Amniotic epithelial cell (primary cell): ENCODE measurements around the gene DYRK1A.

ENCODE experiments used
- DNase-seq: peaks from one replicate; pipeline ENCODE4 v3.0.0-alpha.2; 2010; ENCODE audit warnings: low read depth

Gene DYRK1A

DNA sequence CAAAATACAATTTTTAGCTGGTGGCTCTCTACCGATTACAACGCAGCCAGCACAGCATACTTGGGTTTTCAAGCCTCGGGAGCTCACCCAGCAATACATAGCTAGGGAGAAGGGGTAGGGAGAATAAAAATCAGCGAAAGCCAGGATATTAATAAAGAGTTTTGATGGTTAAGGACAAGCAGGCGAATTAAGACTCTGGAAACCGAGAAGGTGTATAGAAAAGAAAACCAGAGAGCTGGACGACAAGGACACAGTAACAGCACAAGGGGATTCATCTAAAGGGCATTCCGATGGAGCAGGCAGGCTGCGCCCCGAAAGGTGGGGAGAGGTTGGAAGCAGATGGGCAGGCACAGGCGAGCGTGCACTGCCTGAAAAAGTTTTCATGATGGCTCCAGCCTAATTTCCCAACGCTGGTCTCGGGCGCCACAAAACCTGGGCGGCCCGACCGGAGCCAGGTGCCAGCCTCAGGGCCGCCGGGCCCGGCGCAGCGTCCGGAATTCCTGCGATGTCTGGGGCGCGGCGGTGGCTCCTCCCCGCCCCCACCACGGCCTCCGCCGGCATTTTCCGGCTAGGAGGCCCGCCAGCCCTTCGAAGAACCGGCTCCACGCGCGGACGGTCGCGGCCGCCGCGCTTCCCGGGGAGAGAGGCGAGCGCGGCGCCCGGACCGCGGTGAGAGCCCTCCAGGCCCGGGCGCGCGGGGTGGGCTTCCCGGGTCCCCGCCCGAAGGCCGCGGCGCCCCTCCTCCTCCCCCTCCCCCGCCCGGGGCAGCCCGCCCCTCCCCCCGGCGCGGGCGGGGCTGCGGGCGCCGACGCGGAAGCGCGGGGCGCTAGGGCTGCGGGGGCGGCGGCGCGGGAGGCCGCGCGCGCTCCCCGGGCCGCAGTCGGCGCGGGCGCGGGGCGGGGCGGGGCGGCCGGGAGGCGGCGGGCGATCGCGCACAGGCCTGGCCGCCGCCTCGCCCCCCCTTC is 774 bp upstream of the DYRK1A start:
- DNase-seq = peak; percentile 55

- no peak for DNase-seq
Measured at GRCh38 chr21:37367336-37367702, 746 bp downstream of the DYRK1A start.

- DNase-seq = no peak
Measured at GRCh38 chr21:37367703-37368540, 1.3 kb downstream of the DYRK1A start.

DNA sequence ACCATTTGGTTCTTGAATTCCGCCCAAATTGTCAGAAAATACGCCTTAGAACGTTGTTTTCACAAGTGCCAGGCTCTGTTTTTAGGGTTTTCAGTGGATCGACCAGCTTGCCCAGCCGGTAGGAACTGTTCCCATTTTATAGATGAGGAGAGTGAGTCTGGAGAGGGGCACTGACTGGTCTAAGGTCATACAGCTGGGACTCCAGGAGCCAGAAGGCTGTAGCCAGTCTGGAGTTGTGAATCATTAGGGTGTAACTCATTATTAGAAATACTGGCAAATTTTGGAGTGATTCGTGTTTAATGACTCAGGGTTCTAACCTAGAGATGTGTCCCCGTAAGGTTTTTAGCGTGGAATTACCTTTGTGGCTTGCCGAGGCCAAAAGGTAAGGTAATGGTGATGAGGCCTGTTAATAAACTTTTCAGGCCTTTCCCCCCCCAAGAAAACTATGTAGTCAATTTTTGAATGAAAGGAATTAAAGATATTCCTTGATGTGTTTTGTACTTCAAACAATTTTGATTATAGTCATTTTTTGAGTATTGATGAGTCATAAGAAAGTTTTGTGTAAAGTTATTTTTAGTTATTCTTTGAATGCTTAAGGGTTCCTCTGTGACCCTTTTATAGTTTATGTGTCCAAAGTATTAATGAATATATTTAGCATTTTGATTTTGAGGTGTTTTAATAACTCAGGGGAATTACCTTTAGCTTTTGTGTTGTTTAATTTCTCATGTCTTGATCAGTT is 2.1 kb downstream of the DYRK1A start:
- DNase-seq = peak; percentile 27

DNA sequence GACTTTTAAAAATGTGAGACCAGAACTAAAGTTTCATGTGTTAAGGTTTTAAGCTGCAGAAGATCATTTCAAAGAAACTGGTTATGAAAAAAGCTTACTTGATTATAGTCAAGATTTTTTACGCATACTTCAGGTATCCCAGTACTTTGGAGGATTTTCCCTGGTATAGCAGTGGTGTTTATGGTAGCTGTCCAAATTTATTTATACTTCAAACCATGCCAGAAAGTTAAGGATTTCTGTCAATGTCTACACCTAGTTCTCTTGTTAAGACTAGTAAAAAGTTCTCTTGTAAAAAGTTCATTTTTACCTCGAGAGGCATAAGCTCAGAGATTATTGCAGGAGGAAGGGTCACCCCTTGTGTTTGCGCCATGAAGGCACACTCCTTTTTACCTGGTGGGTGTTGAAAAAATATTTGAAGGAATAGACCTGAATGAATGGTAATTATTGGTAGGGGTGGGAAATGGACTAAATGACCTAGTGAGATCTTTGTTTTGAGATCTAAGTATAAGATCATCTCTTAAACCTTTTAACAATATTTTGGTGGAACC is 2.8 kb downstream of the DYRK1A start:
- no peak for DNase-seq

DNA sequence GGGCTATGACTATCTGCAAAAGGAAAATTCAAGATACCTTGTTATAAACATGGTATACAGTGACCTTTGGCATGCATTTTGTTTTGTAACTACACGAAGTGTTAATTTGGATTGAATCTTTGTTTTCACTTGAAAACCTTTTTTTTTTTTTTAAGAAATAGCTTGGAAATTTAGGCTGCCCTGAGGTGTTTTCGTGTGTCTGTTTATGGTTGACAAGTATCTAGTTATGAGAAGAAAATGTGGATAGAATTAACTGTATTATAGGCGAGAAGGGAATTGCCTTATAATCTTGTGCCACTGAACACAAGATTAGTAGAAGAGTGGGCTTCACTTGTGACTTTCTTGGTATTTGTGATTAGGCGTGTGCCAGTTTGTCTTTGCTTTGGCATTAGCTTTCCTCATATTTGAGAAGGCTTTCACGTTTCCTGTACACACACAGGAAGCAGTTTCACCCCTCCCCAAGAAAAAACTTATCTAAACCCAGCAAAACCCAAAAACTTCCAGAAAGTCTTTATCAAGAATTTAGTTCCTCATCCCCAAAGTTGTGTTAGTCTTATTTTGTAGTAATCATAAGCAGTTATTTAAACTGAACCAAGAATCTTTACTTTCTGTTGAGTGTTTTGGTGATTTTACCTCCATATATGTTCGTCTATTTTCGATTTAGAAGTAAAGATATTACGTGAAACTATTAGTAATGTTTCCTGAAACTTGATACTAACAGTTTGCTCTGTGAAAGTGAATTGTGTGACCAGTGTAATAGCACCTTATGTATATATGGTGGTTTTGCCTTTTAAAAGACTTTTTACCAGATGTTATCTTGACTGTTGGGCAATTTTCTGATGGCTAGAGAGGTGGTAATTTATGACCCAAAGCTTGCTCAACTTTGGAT is 3.8 kb downstream of the DYRK1A start:
- DNase-seq = peak; percentile 60

- DNase-seq = no peak
Measured at GRCh38 chr21:37371041-37371397, 4.4 kb downstream of the DYRK1A start.

GRCh38 chr21:37372127-37372731 is 5.7 kb downstream of the DYRK1A start:
- DNase-seq = no peak

GRCh38 chr21:37372951-37373350 is 6.4 kb downstream of the DYRK1A start:
- no peak for DNase-seq

GRCh38 chr21:37373539-37373938 is 7.0 kb downstream of the DYRK1A start:
- peak; percentile 13 for DNase-seq

DNA sequence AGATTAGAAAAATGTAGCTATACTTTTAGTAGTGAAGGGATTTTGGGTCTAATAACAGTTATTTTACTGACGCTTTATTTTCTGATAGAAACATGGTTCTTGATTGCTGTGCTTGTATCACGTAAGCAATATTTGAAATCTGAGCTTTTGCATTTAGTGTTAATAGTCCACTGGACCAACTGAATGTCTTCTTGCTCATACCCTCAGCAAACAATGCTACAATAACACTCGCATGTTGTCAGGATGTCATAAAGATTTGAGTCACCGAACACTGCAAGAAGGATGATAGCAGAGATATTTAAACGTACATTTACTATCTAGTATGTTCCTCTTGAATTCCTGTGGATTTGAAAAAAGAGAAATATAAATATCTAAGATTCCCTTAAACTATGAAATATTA is 7.5 kb downstream of the DYRK1A start:
- DNase-seq = peak; percentile 72

DNA sequence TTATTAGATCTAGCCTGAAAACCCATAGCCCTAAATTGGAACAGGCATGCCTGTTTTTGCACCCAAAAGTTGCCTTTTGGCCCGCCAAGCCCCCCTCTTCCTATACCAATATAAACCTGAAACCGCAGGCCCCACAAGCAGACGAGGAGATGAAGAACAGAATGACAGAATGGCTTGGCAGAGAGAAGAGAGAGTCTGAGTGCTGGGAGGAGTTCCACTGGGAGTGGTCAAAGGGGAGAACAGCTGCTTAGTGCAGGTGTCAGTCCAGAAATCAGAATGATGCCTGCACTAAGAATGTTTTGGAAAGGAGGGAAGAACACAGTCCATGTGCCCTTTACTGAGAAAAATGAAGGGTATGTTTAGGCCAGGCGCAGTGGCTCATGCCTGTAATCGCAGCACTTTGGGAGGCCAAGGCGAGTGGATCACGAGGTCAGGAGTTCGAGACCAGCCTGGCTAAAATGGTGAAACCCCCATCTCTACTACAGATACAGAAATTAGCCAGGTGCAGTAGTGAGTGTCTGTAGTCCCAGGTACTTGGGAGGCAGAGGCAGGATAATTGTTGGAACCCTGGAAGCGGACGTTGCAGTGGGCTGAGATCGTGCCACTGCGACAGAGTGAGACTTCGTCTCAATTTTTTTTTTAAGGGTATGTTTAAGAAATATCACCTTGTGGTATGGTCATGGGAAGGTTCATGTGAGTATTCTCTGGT is 9.4 kb downstream of the DYRK1A start:
- DNase-seq = no peak

DNA sequence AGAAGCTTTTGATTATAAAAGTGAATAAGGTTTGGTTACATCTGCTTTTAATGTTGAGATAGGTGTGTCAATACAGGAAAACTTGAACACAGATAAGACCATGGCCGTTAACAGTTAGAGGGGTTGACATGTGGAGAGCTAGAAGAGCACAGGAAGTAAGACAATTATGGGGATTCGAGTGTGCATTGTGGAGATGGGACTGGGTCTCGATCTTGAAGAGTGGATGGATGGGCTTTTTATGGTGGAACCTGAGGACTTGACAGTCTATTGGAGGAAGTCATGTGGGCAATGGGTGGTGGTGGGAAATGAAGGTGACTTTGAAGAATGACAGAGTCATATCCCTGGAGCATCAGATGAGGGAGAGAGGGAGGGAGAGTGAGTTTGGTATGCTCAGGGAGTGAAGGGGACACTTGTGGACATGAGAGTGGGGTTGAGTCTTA is 12.1 kb downstream of the DYRK1A start:
- no peak for DNase-seq

DNA sequence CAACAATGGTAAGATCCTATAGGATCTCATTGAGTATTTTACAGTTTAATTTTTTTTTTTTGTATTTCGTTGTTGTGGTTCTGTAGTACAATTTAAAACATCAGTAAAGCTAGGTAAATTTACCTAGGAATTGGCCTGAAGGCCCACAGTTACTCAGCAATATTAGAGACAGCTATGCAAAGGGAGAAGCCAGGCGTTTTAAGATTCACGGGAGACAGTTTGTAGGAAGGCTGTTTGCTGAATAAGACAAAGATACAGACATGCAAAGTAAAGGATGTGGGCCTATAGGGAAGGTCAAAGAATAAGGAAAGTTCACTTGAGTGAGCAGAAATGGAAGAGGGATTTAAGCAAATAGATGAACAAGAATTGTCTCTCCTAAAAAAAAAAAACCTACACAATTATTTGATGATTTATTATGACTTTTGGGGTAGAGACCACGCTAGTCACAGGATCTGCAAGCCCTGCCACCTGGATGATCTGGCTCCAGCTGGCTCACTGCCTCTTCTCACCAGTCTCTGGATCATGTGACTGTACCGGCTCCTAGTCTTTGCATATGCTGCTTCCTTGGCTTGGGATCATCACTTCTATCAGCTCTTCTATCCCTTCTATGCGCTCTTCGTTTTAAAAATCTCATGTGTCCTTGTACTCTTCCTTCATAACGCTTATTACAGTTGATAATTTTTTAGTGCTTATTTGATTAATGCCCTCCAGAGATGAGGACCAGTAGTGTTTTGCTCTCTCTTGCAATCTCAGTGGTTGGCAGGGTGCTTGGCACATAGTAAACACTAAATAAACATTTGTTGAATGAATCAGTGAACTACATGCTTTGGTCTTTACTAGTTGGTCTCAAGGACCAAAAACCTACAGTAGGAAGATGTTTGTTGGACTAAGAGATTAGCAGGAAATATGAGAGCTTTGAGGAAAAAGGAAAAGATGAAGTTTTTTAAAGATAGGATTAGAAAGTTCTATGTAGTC is 14.1 kb downstream of the DYRK1A start:
- peak; percentile 23 for DNase-seq

DNA sequence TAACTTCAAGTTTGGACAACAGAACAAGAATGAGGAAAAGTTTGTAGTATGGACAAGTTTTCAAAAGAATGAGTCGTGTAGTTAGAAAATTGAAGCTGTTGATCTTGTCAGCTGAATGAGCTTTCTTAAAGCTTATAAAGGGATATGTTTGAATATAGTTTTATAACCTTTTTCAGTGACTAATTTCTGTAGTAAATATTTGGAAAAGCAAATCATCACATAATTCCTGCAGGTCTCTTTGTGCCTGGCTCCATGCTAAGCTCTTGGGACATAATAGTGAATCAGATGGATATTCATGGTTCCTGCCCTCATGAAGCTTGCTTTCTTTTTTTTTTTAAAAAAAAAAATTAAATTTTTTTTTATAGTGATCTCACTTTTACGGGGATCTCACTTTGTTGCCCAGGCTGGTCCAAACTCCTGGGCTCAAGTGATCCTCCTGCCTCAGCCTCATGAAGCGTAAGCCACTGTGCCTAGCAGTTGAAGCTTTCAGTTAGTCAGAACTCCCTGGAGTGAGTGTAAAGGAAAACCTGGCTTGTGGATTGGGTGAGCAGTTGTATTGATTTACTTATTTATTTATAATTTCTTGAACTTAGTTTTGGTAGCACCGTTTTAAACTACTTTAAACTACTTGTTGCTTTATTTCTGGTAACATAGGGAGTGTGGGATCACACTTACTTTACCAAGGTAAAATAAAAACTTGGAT is 15.5 kb downstream of the DYRK1A start:
- DNase-seq = no peak

GRCh38 chr21:37383086-37383485 is 16.5 kb downstream of the DYRK1A start:
- no peak for DNase-seq

- DNase-seq = no peak
Measured at GRCh38 chr21:37383784-37384311, 17.3 kb downstream of the DYRK1A start.

DNA sequence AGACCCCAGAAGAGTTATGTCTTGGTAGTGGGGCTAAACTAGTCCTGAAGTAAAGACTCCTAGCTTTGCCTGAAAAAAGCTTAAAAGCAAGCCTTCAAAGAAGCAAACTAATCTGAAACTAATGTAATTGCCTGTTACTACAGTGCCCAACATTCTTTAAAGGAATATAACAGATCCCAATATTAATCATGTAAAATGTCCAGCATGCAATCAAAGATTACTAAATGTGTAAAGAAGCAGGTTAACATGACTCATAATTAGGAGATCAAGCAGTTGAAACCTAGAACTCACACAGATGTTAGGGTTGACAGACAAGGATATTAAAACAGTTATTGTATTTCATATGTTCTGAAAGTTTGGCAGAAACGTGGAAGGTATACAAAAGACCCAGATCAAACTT is 17.8 kb downstream of the DYRK1A start:
- no peak for DNase-seq
